HEK293 (cell line): ENCODE data around the gene ERG.

Experiments
- CTCF ChIA-PET: fragments of 350-600 bp; formaldehyde crosslinking; extraction: SDS; loops from one replicate; lab custom pipeline; 2021; ENCODE audit warnings: antibody characterized with exemption; lab: Yijun Ruan, JAX
- POLR2A ChIA-PET: fragments of 300-600 bp; formaldehyde crosslinking; extraction: SDS; loops from one replicate; lab custom pipeline; 2020; ENCODE audit warnings: antibody characterized with exemption, inconsistent platforms; lab: Yijun Ruan, JAX
- H3K27ac ChIP-seq: fragments of 200-500 bp; sonication (Bioruptor generic); 2 replicates; pipeline ENCODE4 v1.5.1; 2014; ENCODE audit warnings: low read depth, low read length, control low read depth, inconsistent platforms; ENCODE audit errors: extremely low read depth
- H3K36me3 ChIP-seq, 2 experiments: fragments of 200-500 bp in 1 of 2; sonication (Bioruptor generic) in 1 of 2; 1 replicate in 1 of 2; 2 replicates in 1 of 2; pipeline ENCODE4 v1.5.1; 2014 to 2017; ENCODE audit warnings: inconsistent platforms in 2 of 2, low read length in 2 of 2; ENCODE audit not compliant: control insufficient read depth in 2 of 2, insufficient read depth in 1 of 2
- H3K4me1 ChIP-seq: fragments of 200-500 bp; sonication (Bioruptor generic); 2 replicates; pipeline ENCODE4 v1.5.1; 2014; ENCODE audit warnings: mild to moderate bottlenecking, low read length, inconsistent platforms; ENCODE audit not compliant: control insufficient read depth, insufficient read depth
- H3K4me3 ChIP-seq: 2 replicates; pipeline ENCODE4 v1.5.1; 2011; ENCODE audit warnings: low read depth, mild to moderate bottlenecking, control low read depth, low read length, moderate library complexity
- H3K9me3 ChIP-seq: fragments of 200-500 bp; sonication (Bioruptor generic); 2 replicates; pipeline ENCODE4 v1.5.1; 2014; ENCODE audit warnings: low read depth, low read length, inconsistent platforms; ENCODE audit not compliant: control insufficient read depth, insufficient read depth
- KLF17 ChIP-seq: fragments of 450-650 bp; formaldehyde crosslinking; IDR thresholded peaks from 2 replicates; pipeline ENCODE4 v1.5.1; 2016; ENCODE audit warnings: missing biosample characterization, missing genetic modification characterization
- OVOL3 ChIP-seq: fragments of 450-650 bp; formaldehyde crosslinking; IDR thresholded peaks from 2 replicates; pipeline ENCODE4 v1.5.1; 2016; ENCODE audit warnings: missing biosample characterization, missing genetic modification characterization
- PATZ1 ChIP-seq: fragments of 450-650 bp; formaldehyde crosslinking; IDR thresholded peaks from 2 replicates; pipeline ENCODE4 v1.5.1; 2016; ENCODE audit warnings: missing biosample characterization, missing genetic modification characterization
- ZNF518A ChIP-seq: fragments of 450-650 bp; formaldehyde crosslinking; conservative IDR thresholded peaks from 2 replicates; pipeline ENCODE4 v1.5.1; 2016; ENCODE audit warnings: low read depth, missing biosample characterization, missing genetic modification characterization
- ZNF555 ChIP-seq: fragments of 450-650 bp; formaldehyde crosslinking; conservative IDR thresholded peaks from 2 replicates; pipeline ENCODE4 v1.5.1; 2017; ENCODE audit warnings: missing biosample characterization, mild to moderate bottlenecking, missing genetic modification characterization, inconsistent platforms
- ZNF639 ChIP-seq: fragments of 450-650 bp; formaldehyde crosslinking; IDR thresholded peaks from 2 replicates; pipeline ENCODE4 v1.5.1; 2016; ENCODE audit warnings: missing biosample characterization, missing genetic modification characterization
- TF ChIP-seq, protein P1 (sequence below): fragments of 450-650 bp; formaldehyde crosslinking; IDR thresholded peaks from 2 replicates; pipeline ENCODE4 v1.5.1; 2016; ENCODE audit warnings: missing biosample characterization, missing genetic modification characterization
- TF ChIP-seq, protein P2 (sequence below): fragments of 450-650 bp; formaldehyde crosslinking; IDR thresholded peaks from 2 replicates; pipeline ENCODE4 v1.5.1; 2016; ENCODE audit warnings: missing biosample characterization, missing genetic modification characterization

The ERG gene

GRCh38 chr21:38350684-38351083 is 147.6 kb downstream of the ERG start:
- no peak for TF ChIP-seq OVOL3
- TF ChIP-seq, protein P1, sequence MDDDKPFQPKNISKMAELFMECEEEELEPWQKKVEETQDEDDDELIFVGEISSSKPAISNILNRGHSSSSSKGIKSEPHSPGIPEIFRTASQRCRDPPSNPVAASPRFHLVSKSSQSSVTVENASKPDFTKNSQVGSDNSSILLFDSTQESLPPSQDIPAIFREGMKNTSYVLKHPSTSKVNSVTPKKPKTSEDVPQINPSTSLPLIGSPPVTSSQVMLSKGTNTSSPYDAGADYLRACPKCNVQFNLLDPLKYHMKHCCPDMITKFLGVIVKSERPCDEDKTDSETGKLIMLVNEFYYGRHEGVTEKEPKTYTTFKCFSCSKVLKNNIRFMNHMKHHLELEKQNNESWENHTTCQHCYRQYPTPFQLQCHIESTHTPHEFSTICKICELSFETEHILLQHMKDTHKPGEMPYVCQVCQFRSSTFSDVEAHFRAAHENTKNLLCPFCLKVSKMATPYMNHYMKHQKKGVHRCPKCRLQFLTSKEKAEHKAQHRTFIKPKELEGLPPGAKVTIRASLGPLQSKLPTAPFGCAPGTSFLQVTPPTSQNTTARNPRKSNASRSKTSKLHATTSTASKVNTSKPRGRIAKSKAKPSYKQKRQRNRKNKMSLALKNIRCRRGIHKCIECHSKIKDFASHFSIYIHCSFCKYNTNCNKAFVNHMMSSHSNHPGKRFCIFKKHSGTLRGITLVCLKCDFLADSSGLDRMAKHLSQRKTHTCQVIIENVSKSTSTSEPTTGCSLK (tag by site-specific recombination), result no peak
- TF ChIP-seq ZNF639 (tag by site-specific recombination), result 0 out of 2 replicates have a peak, but pooled peaks have one; percentile 47
- no peak for TF ChIP-seq ZNF518A
- TF ChIP-seq PATZ1 (tag by site-specific recombination), result no peak
- TF ChIP-seq ZNF555 (tag by site-specific recombination), result no peak
- CTCF ChIA-PET, result interaction anchor here (0.7 to 13.2 kb wide), 11 partner anchors 17 to 650 kb away, joined by 3 to 378 read pairs (median 14); no protein-coding TSS in a partner anchor
- Histone ChIP-seq H3K9me3 (no peaks in the 10 kb centered on the region), H3K27ac (peak overlapping the region; percentile 27; the same call in 1 of the 2 replicates), H3K4me1 (peaks cover 34% of the 10 kb centered on the region), H3K4me3 (no peak overlapping the region), H3K36me3 (no peaks in the 10 kb centered on the region)
- POLR2A ChIA-PET, result interaction anchor here (1.4 kb wide), 1 partner anchor 180 kb away, joined by 3 read pairs; no protein-coding TSS in a partner anchor

DNA sequence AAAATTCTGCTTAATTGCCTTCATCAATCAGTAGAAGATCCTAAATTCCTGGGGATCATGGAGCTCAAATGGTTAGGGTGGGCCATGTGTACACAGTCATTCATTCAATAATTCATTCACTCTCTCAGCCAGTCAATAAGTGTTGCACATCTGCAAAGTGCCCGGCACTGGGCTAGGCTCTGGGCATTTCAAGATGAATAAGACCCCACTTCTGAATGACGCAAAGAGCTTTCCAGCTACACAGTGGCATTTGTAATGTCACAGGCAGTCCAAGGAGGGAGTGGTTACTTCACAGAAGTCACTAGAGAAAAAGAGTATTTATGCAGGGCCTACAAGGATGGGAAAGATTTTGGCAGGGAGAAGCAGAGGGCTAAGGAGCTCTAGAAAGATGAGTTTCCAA is 148.3 kb downstream of the ERG start:
- no peaks in the 10 kb centered on the region for H3K9me3 ChIP-seq
- ChIA-PET POLR2A (no interaction called here), CTCF (interaction anchor here (0.6 to 13.2 kb wide), 11 partner anchors 16 to 649 kb away, joined by 3 to 378 read pairs (median 5); no protein-coding TSS in a partner anchor)
- TF ChIP-seq, protein P2, sequence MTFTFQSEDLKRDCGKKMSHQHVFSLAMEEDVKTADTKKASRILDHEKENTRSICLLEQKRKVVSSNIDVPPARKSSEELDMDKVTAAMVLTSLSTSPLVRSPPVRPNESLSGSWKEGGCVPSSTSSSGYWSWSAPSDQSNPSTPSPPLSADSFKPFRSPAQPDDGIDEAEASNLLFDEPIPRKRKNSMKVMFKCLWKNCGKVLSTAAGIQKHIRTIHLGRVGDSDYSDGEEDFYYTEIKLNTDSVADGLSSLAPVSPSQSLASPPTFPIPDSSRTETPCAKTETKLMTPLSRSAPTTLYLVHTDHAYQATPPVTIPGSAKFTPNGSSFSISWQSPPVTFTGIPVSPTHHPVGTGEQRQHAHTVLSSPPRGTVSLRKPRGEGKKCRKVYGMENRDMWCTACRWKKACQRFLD (tag by site-specific recombination), result no peak
- no peak for TF ChIP-seq KLF17 (tag by site-specific recombination)
- H3K4me1 ChIP-seq, result peaks cover 34% of the 10 kb centered on the region
- H3K36me3 ChIP-seq, result no peaks in the 10 kb centered on the region
- H3K27ac ChIP-seq, result peak overlapping the region; percentile 29; the same call in 1 of the 2 replicates
- H3K4me3 ChIP-seq, result no peak overlapping the region
